ENCODE measurements around the gene KRT82. TPM values are rescaled to one million over a fixed set of nuclear protein-coding genes. Genes with fewer than 3 reads are reported as not detected.

The KRT82 gene
- total and polyA plus RNA-seq, 7 donors, result not detected

GRCh38 chr12:52355176-52355575 is 51.0 kb downstream of the KRT82 start:
- TF ChIP-seq, protein P1, sequence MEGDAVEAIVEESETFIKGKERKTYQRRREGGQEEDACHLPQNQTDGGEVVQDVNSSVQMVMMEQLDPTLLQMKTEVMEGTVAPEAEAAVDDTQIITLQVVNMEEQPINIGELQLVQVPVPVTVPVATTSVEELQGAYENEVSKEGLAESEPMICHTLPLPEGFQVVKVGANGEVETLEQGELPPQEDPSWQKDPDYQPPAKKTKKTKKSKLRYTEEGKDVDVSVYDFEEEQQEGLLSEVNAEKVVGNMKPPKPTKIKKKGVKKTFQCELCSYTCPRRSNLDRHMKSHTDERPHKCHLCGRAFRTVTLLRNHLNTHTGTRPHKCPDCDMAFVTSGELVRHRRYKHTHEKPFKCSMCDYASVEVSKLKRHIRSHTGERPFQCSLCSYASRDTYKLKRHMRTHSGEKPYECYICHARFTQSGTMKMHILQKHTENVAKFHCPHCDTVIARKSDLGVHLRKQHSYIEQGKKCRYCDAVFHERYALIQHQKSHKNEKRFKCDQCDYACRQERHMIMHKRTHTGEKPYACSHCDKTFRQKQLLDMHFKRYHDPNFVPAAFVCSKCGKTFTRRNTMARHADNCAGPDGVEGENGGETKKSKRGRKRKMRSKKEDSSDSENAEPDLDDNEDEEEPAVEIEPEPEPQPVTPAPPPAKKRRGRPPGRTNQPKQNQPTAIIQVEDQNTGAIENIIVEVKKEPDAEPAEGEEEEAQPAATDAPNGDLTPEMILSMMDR (IDR thresholded peaks at IDR 0.05), result no peak
- no peak for ATAC-seq
- H3K4me1 ChIP-seq, result no peaks in the 10 kb centered on the region
- 89 to 90% (median 90%) methylated on average over 8 of the region's 8 CpGs for WGBS, 3 donors
- no peak overlapping the region for H3K4me3 ChIP-seq
- peaks cover 0 to 40% (median 4%) of the 10 kb centered on the region in 3 donors for H3K27me3 ChIP-seq (ENCODE audit: insufficient read depth in 3 of 3, low read length in 2 of 3)
- H3K36me3 ChIP-seq (ENCODE audit: insufficient read depth in 1 of 2, low read depth in 1 of 2), result no peaks in the 10 kb centered on the region
- no peak for DNase-seq
- intact Hi-C loops (cut with DNase I), result no loop called here
- no peaks in the 10 kb centered on the region for H3K9me3 ChIP-seq
- no peak overlapping the region for H3K27ac ChIP-seq

DNA sequence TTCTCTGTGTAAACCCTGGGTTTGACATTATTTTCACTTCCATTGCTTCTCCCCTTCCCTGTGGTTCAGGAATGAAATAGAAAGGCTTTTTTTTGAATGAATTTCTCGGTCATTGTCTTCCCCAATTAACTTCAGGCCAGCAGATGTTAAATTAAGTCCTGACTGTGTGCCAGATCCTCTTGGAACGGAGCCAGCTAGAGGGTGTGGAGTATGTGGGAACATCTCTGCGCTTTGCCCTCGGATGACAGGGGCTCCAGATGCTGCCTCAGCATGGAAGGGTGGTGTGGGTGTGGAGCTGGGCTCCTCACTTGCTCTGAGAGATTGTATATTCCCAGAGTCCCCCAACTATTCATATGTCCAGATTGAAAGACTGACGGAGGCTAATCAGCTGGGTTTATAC is 51.9 kb downstream of the KRT82 start:
- DNase-seq, result no peak
- H3K27me3 ChIP-seq (ENCODE audit: insufficient read depth in 3 of 3, low read length in 2 of 3), result peaks cover 0 to 40% (median 4%) of the 10 kb centered on the region in 3 donors
- intact Hi-C loops (cut with DNase I), result no loop called here

GRCh38 chr12:52353766-52354165 is 52.4 kb downstream of the KRT82 start:
- TF ChIP-seq, protein P1 (IDR thresholded peaks at IDR 0.05), result no peak
- no peak for DNase-seq
- H3K36me3 ChIP-seq (ENCODE audit: insufficient read depth in 1 of 2, low read depth in 1 of 2), result no peaks in the 10 kb centered on the region
- no peaks in the 10 kb centered on the region for H3K9me3 ChIP-seq
- intact Hi-C loops (cut with DNase I), result no loop called here
- H3K4me3 ChIP-seq, result no peak overlapping the region
- H3K27ac ChIP-seq, result no peak overlapping the region
- H3K4me1 ChIP-seq, result no peaks in the 10 kb centered on the region
- no peak for ATAC-seq
- peaks cover 0 to 40% (median 4%) of the 10 kb centered on the region in 3 donors for H3K27me3 ChIP-seq (ENCODE audit: insufficient read depth in 3 of 3, low read length in 2 of 3)
- WGBS, 3 donors, result 68 to 74% (median 69%) methylated on average over 3 of the region's 3 CpGs

More for the DNA sequence above, 51.9 kb downstream of the KRT82 start:
- no peak for ATAC-seq
- 20 to 28% (median 22%) methylated on average over 5 of the region's 5 CpGs for WGBS, 3 donors
- H3K27ac ChIP-seq, result no peak overlapping the region
- TF ChIP-seq, protein P1 (IDR thresholded peaks at IDR 0.05), result no peak
- no peaks in the 10 kb centered on the region for H3K4me1 ChIP-seq
- no peaks in the 10 kb centered on the region for H3K36me3 ChIP-seq (ENCODE audit: insufficient read depth in 1 of 2, low read depth in 1 of 2)
- no peak overlapping the region for H3K4me3 ChIP-seq
- H3K9me3 ChIP-seq, result no peaks in the 10 kb centered on the region

- no peak for ATAC-seq
- intact Hi-C loops (cut with DNase I), result no loop called here
Observed at GRCh38 chr12:52352951-52353350, 53.2 kb downstream of the KRT82 start.

More at GRCh38 chr12:52352951-52353350, 53.2 kb downstream of the KRT82 start:
- 84 to 100% (median 89%) methylated on average over 2 of the region's 2 CpGs for WGBS, 3 donors
- no peaks in the 10 kb centered on the region for H3K36me3 ChIP-seq (ENCODE audit: insufficient read depth in 1 of 2, low read depth in 1 of 2)
- no peak overlapping the region for H3K27ac ChIP-seq
- H3K4me1 ChIP-seq, result no peaks in the 10 kb centered on the region
- DNase-seq, result no peak
- no peak overlapping the region for H3K4me3 ChIP-seq
- H3K27me3 ChIP-seq (ENCODE audit: insufficient read depth in 3 of 3, low read length in 2 of 3), result peaks cover 0 to 40% (median 4%) of the 10 kb centered on the region in 3 donors
- no peaks in the 10 kb centered on the region for H3K9me3 ChIP-seq
- TF ChIP-seq, protein P1 (IDR thresholded peaks at IDR 0.05), result no peak
